ENCODE data around the gene STK32B.

Gene STK32B

DNA sequence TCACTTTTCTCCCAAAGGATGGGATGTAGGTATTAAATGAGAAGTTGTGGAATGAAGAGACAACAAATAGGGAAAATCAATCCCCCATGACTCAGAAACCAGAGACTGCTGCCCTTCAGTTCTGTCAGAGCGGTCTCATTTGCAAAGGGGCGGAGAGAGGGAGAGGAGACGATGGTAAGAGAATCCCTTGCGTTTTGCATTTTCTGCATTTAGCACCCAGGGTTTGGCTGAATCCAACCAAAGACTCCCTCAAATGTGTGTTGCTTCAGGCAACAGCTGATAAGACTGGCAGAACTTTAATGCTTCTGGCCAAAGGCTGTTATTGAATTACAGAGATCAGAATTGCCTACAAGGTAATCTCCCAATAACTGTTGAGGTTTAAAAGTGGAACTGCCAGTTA, 426.9 kb downstream of the STK32B start:
- Mint-ChIP-seq H3K9me3 (peaks cover 1% of the 10 kb centered on the region), H3K4me3 (no peak overlapping the region), H3K36me3 (ENCODE audit: low read depth) (no peaks in the 10 kb centered on the region), H3K4me1 (ENCODE audit: low read depth) (no peaks in the 10 kb centered on the region), H3K27me3 (no peaks in the 10 kb centered on the region), H3K27ac (no peak overlapping the region)
- intact Hi-C loops (cut with micrococcal nuclease), result no loop called here

DNA sequence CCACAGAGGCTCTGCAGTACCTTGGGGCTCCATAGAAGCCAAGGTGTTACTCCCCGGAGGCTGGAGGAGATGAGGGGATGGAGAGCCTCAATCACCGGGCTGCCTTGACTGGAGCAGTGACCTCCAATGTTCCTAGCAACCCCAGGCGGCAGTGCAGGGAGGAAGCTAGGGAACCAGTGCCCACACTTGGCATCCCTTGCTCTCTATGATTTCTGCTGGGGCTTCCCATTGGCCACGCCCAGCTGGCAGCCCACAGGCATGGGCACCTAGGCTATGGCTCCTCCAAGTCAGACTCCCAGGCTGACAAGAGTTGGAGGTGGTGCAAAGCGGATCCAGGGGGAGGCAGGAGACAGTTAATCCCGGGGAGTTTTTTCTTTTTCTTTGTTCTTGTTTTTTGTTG, 427.4 kb downstream of the STK32B start:
- intact Hi-C loops (cut with micrococcal nuclease), result no loop called here
- H3K9me3 Mint-ChIP-seq, result peaks cover 6% of the 10 kb centered on the region
- no peak overlapping the region for H3K27ac Mint-ChIP-seq
- H3K4me1 Mint-ChIP-seq (ENCODE audit: low read depth), result no peaks in the 10 kb centered on the region
- no peak overlapping the region for H3K4me3 Mint-ChIP-seq
- H3K27me3 Mint-ChIP-seq, result no peaks in the 10 kb centered on the region
- H3K36me3 Mint-ChIP-seq (ENCODE audit: low read depth), result no peaks in the 10 kb centered on the region

DNA sequence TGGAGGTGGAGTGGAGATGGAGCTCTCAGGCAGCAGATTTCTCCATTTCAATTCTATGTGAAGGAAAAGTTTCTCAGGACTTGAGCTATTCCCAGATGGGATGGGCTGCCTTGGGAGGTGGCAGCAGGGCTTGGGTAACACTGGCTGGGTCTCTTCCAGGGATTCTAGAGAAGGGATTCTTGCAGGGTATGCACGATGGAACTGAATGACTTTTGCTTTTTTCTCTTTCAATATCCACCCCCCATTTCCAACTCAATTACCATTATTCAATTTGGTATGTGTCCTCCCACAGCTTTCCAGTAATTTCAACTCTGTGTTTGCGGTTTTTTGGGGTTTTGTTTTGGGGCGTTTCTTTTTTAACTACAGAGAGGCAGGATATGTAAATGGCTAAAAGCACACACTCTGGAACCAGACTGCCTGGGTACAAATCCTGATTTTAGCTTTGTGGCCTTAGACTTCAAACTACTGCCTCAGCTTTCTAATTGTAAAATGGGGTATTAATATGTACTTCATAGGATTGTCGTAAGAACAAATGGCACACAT, 428.3 kb downstream of the STK32B start:
- Mint-ChIP-seq H3K4me3 (no peak overlapping the region), H3K27ac (no peak overlapping the region), H3K36me3 (ENCODE audit: low read depth) (no peaks in the 10 kb centered on the region), H3K9me3 (peaks cover 11% of the 10 kb centered on the region), H3K27me3 (no peaks in the 10 kb centered on the region), H3K4me1 (ENCODE audit: low read depth) (no peaks in the 10 kb centered on the region)
- intact Hi-C loops (cut with micrococcal nuclease), result no loop called here

DNA sequence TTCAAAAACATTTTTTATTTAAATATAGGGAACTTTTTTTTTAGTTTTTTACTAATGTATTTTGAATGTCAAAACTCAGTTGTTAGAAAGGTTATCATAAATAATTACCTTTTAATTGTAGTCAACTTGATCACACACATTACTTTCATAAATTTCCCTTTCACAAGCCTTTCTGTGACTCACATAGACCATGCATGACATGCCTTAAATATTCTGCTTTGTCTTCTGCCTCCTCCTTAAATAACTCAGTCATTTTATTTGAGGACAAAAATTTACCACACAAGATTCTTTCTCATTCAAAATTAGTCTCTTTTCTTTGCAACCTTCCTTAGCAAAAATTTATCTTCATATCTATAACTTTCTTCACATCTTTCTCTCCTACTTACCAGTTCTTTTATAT, 437.1 kb downstream of the STK32B start:
- no peak overlapping the region for H3K27ac Mint-ChIP-seq
- intact Hi-C loops (cut with micrococcal nuclease), result no loop called here
- no peak overlapping the region for H3K4me3 Mint-ChIP-seq
- H3K4me1 Mint-ChIP-seq (ENCODE audit: low read depth), result no peaks in the 10 kb centered on the region
- H3K36me3 Mint-ChIP-seq (ENCODE audit: low read depth), result no peaks in the 10 kb centered on the region
- H3K9me3 Mint-ChIP-seq, result peaks cover 49% of the 10 kb centered on the region
- H3K27me3 Mint-ChIP-seq, result no peaks in the 10 kb centered on the region

DNA sequence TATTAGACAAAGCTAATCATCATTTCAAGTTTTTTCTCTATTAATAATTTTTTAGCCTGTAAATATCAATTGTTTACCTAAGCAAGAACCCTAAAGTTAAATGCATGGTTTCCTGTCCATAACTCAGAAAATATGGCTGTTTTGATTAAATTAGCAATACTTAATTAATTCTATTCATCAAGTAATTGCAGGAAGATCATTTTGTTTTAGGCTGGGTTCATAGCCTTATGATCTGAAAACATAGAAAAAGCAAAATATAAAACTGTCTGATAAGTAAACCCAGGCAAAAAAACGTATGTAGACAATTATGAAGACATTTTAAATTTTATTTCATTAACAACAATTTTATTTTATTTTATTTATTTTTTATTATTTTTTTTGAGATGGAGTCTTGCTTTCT, 438.0 kb downstream of the STK32B start:
- H3K27ac Mint-ChIP-seq, result no peak overlapping the region
- no peaks in the 10 kb centered on the region for H3K27me3 Mint-ChIP-seq
- H3K4me1 Mint-ChIP-seq (ENCODE audit: low read depth), result no peaks in the 10 kb centered on the region
- no peak overlapping the region for H3K4me3 Mint-ChIP-seq
- H3K9me3 Mint-ChIP-seq, result peaks cover 52% of the 10 kb centered on the region
- intact Hi-C loops (cut with micrococcal nuclease), result no loop called here
- no peaks in the 10 kb centered on the region for H3K36me3 Mint-ChIP-seq (ENCODE audit: low read depth)

DNA sequence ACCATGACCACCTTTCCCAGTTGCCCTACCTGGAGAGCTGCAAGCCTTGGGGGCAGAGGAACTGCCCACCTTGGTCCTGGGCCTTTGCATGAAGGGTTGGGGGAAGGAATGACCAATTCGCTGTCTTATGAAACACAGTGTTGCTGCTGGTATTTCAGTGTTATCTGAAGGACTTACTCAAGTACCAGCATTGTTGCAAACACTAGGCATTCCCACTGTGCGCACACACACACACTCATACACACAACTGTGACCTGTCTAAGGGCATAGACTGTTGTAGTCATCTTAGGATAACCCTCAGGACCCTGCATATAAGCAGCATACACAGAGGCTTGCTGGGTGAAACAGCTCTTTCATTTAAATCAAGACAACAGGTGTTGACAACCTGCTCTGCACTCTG, 446.2 kb downstream of the STK32B start:
- no peak overlapping the region for H3K27ac Mint-ChIP-seq
- H3K4me3 Mint-ChIP-seq, result no peak overlapping the region
- H3K9me3 Mint-ChIP-seq, result peaks cover 35% of the 10 kb centered on the region
- peaks cover 5% of the 10 kb centered on the region for H3K4me1 Mint-ChIP-seq (ENCODE audit: low read depth)
- H3K36me3 Mint-ChIP-seq (ENCODE audit: low read depth), result no peaks in the 10 kb centered on the region
- intact Hi-C loops (cut with micrococcal nuclease), result no loop called here
- H3K27me3 Mint-ChIP-seq, result no peaks in the 10 kb centered on the region

DNA sequence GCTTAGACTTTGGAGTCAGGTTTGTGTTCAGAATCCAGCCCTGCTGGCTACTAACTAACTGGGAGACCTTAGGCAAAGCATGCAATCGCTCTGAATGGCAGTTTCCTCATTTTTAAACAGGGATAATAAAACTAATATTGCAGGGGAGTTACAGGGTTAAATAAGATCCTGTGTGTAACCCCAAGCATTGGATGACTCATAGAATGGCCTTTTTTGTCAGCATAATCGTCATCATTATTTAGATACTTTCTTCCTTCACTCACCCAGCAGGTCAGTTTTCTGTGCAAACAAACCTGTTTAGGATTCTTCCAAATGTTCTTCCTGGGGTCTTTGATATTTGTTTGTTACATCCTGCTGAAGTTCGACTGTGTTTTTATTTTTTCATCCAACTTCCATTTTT, 448.9 kb downstream of the STK32B start:
- Mint-ChIP-seq H3K27me3 (no peaks in the 10 kb centered on the region), H3K4me1 (ENCODE audit: low read depth) (peaks cover 5% of the 10 kb centered on the region), H3K36me3 (ENCODE audit: low read depth) (no peaks in the 10 kb centered on the region), H3K4me3 (no peak overlapping the region), H3K9me3 (peaks cover 28% of the 10 kb centered on the region), H3K27ac (no peak overlapping the region)
- intact Hi-C loops (cut with micrococcal nuclease), result no loop called here

DNA sequence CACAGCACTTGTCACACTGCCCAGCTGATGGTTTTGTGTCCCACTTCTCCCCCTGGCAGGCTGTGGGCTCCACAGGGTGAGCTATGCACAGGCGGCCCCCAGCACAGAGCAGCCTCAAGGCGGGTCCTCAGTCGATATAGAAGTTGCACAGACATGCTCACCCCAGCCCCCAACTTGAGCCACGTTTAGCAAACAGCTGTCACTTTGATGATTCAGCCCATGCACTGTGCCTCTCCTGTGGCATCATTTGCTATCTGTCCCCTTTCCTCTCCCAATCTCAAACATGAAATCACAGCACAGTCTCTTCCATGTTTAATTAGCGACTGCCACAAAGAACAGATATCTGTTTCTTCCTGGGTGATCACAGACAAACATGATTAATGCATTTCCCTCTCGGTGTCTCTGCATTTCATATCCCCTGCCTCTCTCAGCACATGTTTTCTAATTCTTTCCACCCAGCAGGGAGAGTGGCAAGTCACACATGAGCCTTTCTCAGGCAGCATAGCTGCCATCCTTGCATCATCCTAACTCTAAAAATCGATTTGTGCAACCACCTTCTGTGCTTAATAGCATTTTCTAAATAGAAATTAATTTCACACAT, 452.2 kb downstream of the STK32B start:
- no peak overlapping the region for H3K4me3 Mint-ChIP-seq
- H3K4me1 Mint-ChIP-seq (ENCODE audit: low read depth), result peaks cover 5% of the 10 kb centered on the region
- peaks cover 24% of the 10 kb centered on the region for H3K9me3 Mint-ChIP-seq
- H3K36me3 Mint-ChIP-seq (ENCODE audit: low read depth), result no peaks in the 10 kb centered on the region
- H3K27ac Mint-ChIP-seq, result no peak overlapping the region
- intact Hi-C loops (cut with micrococcal nuclease), result no loop called here
- H3K27me3 Mint-ChIP-seq, result no peaks in the 10 kb centered on the region

DNA sequence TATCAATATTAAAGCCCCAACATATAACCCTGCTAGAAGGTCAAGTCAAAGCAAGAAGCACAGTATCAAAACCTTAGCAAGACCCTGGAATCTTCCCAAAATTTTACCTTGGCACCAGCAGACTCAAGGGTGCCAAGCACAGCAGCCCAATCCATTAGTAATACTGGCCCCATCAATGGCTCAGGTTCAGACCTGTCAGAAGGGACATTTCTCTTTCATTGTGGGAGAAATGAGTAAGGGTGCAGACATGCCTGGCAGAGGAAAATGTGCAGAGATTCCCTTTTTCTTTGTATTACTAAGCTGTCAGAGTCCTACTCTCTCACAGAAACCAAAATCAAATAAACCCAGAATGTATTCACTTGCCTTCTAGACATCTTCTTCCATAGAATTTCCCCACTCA, 453.2 kb downstream of the STK32B start:
- H3K27me3 Mint-ChIP-seq, result no peaks in the 10 kb centered on the region

DNA sequence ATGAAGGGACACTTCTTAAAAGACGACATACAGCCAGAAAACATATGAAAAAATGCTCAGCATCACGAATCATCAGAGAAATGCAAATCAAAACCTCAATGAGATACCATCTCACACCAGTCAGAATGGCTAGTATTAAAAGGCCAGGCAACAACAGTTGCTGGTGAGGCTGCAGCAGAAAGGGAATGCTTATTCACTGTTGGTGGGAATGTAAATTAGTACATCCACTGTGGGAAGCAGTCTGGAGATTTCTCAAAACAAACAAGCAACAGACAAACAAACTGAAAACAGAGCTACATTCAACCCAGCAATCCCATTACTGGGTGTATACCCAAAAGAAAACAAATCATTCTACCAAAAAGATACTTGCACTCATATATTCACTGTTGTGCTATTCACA, 459.2 kb downstream of the STK32B start:
- Mint-ChIP-seq H3K4me3 (no peak overlapping the region), H3K27ac (no peak overlapping the region), H3K36me3 (ENCODE audit: low read depth) (no peaks in the 10 kb centered on the region), H3K27me3 (no peaks in the 10 kb centered on the region), H3K9me3 (no peaks in the 10 kb centered on the region), H3K4me1 (ENCODE audit: low read depth) (no peaks in the 10 kb centered on the region)
- intact Hi-C loops (cut with micrococcal nuclease), result no loop called here

More for the DNA sequence above, 453.2 kb downstream of the STK32B start:
- Mint-ChIP-seq H3K36me3 (ENCODE audit: low read depth) (no peaks in the 10 kb centered on the region), H3K9me3 (peaks cover 24% of the 10 kb centered on the region), H3K4me1 (ENCODE audit: low read depth) (peaks cover 5% of the 10 kb centered on the region), H3K27ac (no peak overlapping the region), H3K4me3 (no peak overlapping the region)
- intact Hi-C loops (cut with micrococcal nuclease), result no loop called here

DNA sequence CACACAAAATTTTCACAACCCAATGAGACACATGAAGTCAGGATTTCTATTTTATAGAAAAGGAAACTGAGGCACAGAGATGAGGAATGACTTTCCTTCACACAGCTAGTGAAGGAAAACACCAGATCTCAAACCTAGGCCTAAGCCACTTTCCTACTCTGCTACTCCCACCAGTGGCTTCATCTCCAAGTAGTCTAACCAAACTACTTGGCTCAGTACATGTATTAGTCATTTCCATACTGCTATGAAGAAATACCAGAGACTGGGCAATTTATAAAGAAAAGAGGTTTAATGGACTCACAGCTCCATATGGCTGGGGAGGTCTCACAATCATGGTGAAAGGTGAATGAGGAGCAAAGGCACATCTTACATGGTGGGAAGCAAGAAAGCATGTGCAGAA, 460.5 kb downstream of the STK32B start:
- H3K27me3 Mint-ChIP-seq, result no peaks in the 10 kb centered on the region
- H3K27ac Mint-ChIP-seq, result no peak overlapping the region
- no peaks in the 10 kb centered on the region for H3K36me3 Mint-ChIP-seq (ENCODE audit: low read depth)
- H3K4me3 Mint-ChIP-seq, result no peak overlapping the region
- intact Hi-C loops (cut with micrococcal nuclease), result no loop called here
- no peaks in the 10 kb centered on the region for H3K4me1 Mint-ChIP-seq (ENCODE audit: low read depth)
- H3K9me3 Mint-ChIP-seq, result no peaks in the 10 kb centered on the region

DNA sequence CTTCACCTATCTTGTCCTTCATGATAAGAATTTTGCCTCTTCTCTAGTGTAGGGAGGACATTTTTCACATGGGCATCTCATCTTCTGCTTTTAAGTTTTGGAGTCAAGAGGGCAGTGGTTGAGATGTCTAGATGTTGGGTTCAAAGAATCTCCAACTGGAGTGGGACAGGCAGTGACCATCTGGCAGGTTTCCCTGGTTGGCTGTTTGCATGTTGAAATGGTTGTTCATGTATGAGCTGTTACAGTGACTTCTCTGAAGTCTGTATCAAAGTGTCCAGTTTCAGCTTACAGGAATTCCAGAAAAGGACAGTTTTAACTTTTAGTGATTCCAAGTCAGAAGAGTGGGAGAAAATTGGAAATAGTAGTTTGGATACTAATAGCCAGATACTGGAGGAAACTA, 464.4 kb downstream of the STK32B start:
- Mint-ChIP-seq H3K4me1 (ENCODE audit: low read depth) (no peaks in the 10 kb centered on the region), H3K36me3 (ENCODE audit: low read depth) (no peaks in the 10 kb centered on the region), H3K27me3 (no peaks in the 10 kb centered on the region), H3K9me3 (peaks cover 18% of the 10 kb centered on the region), H3K4me3 (no peak overlapping the region), H3K27ac (no peak overlapping the region)
- intact Hi-C loops (cut with micrococcal nuclease), result no loop called here

DNA sequence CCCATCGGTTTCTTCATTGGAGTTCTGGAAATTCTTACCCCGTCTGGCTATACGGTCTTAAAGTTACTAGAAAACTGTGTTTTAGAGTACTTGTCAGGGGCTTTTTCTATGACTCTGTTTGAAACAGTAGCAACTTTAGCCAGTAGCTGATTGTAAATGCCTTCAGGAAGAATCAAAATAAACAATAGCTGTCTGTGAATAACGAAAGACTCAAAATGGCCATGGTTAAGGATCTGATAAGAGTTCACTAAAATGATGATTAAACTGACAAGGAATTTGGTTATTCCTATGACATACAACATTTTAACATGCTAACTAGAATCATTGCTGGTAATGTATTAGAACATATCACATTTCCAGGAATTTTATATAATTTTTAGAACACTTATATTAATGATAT, 466.1 kb downstream of the STK32B start:
- H3K27ac Mint-ChIP-seq, result no peak overlapping the region
- H3K9me3 Mint-ChIP-seq, result peaks cover 18% of the 10 kb centered on the region
- H3K27me3 Mint-ChIP-seq, result no peaks in the 10 kb centered on the region
- no peaks in the 10 kb centered on the region for H3K36me3 Mint-ChIP-seq (ENCODE audit: low read depth)
- no peaks in the 10 kb centered on the region for H3K4me1 Mint-ChIP-seq (ENCODE audit: low read depth)
- no peak overlapping the region for H3K4me3 Mint-ChIP-seq
- intact Hi-C loops (cut with micrococcal nuclease), result no loop called here

DNA sequence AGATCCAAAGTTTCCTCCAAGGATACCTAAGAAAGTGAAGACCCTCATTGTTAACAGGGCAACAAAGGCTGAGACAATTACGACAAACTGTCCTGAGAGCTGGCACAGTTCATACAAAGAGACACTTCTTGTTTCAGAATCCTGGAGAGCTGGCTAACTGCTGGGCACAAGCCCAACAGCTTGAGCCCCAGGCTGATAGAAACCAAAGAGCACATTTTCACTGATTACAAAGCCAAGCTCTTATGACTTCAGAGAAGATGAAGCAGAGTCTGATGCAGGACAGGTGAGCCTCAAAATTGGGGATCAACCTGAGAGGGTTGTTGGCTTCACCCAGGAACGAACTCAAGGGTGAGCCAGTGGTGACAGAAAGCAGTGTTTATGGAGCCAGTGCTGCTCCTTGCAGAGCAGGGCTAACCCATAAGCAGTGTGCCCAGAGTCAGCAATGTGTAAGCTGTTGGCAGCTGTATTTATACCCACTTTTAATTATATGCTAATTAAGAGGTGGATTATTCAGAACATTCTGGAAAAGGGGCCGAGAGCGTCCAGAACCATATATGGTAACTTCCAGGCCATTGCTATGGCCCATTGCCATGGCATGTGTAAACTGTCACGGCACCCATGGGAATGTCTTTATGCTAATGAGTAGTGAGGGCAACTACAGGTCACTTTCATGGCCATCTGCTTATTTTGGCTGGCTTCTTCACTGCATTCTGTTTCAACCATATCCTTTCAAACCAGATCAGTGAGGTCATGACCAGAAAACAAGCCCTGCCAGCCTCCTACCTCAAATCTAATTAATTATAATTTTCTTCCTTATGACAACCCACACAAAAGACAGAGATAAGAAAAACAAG, 473.4 kb downstream of the STK32B start:
- H3K4me3 Mint-ChIP-seq, result no peak overlapping the region
- H3K9me3 Mint-ChIP-seq, result peaks cover 4% of the 10 kb centered on the region
- no peaks in the 10 kb centered on the region for H3K4me1 Mint-ChIP-seq (ENCODE audit: low read depth)
- H3K36me3 Mint-ChIP-seq (ENCODE audit: low read depth), result no peaks in the 10 kb centered on the region
- intact Hi-C loops (cut with micrococcal nuclease), result no loop called here
- no peak overlapping the region for H3K27ac Mint-ChIP-seq
- no peaks in the 10 kb centered on the region for H3K27me3 Mint-ChIP-seq

Measured in dendritic cell treated with granulocyte-macrophage colony-stimulating factor and Interleukin-4, amounts not matched to agents 40 ng/mL and 50 ng/mL, for 4 days (primary cell).